Measurements from ENCODE around the gene OR2AP1.
"Not testable (repeated sequence)": the region's sequence is repeated elsewhere in the genome, so short reads cannot be mapped to it uniquely, and the experiment has no call there.

The OR2AP1 gene

GRCh38 chr12:55572168-55572567 is at the start of gene OR2AP1:
Gene OR2AP1, plus strand, starts transcription at chr12:55572468. Its CDS starts 1,947 bp downstream, at chr12:55574415.
- in situ Hi-C loops (cut with MboI; ENCODE audit: low sequenced_read_pairs): no loop called here

- in situ Hi-C loops (cut with MboI; ENCODE audit: low sequenced_read_pairs): not testable (repeated sequence)
These were observed 24.0 kb upstream of the OR2AP1 start for GRCh38 chr12:55548235-55548634.

- in situ Hi-C loops (cut with MboI; ENCODE audit: low sequenced_read_pairs): no loop called here
These were observed 23.5 kb upstream of the OR2AP1 start for GRCh38 chr12:55548756-55549155.

GRCh38 chr12:55549302-55549701 is 23.0 kb upstream of the OR2AP1 start, which contains the start of gene OR6C4:
Gene OR6C4, plus strand, starts transcription at chr12:55549602. Its CDS starts 1,625 bp downstream, at chr12:55551227.
- in situ Hi-C loops (cut with MboI; ENCODE audit: low sequenced_read_pairs): no loop called here

GRCh38 chr12:55554296-55554695 is 18.0 kb upstream of the OR2AP1 start:
- in situ Hi-C loops (cut with MboI; ENCODE audit: low sequenced_read_pairs): no loop called here

GRCh38 chr12:55570060-55570459 is 2.2 kb upstream of the OR2AP1 start:
- in situ Hi-C loops (cut with MboI; ENCODE audit: low sequenced_read_pairs): not testable (repeated sequence)

- in situ Hi-C loops (cut with MboI; ENCODE audit: low sequenced_read_pairs): not testable (repeated sequence)
These were observed 1.6 kb upstream of the OR2AP1 start for GRCh38 chr12:55570689-55571088.

- in situ Hi-C loops (cut with MboI; ENCODE audit: low sequenced_read_pairs): no loop called here
These were observed 9.8 kb downstream of the OR2AP1 start for GRCh38 chr12:55582066-55582465.

GRCh38 chr12:55585817-55586216 is 13.5 kb downstream of the OR2AP1 start:
- in situ Hi-C loops (cut with MboI; ENCODE audit: low sequenced_read_pairs): no loop called here

- in situ Hi-C loops (cut with MboI; ENCODE audit: low sequenced_read_pairs): not testable (repeated sequence)
These were observed 17.9 kb downstream of the OR2AP1 start for GRCh38 chr12:55590152-55590551.

- in situ Hi-C loops (cut with MboI; ENCODE audit: low sequenced_read_pairs): no loop called here
These were observed 35.7 kb downstream of the OR2AP1 start for GRCh38 chr12:55607821-55608594.

GRCh38 chr12:55610598-55610997 is 38.3 kb downstream of the OR2AP1 start:
- in situ Hi-C loops (cut with MboI; ENCODE audit: low sequenced_read_pairs): no loop called here

- in situ Hi-C loops (cut with MboI; ENCODE audit: low sequenced_read_pairs): no loop called here
These were observed 40.4 kb downstream of the OR2AP1 start for GRCh38 chr12:55612646-55613045.

- in situ Hi-C loops (cut with MboI; ENCODE audit: low sequenced_read_pairs): no loop called here
These were observed 42.5 kb downstream of the OR2AP1 start for GRCh38 chr12:55614764-55615163.

- in situ Hi-C loops (cut with MboI; ENCODE audit: low sequenced_read_pairs): no loop called here
These were observed 47.3 kb downstream of the OR2AP1 start for GRCh38 chr12:55619354-55620138.

- in situ Hi-C loops (cut with MboI; ENCODE audit: low sequenced_read_pairs): no loop called here
These were observed 51.8 kb downstream of the OR2AP1 start for GRCh38 chr12:55624056-55624455.
